LNCaP clone FGC (cell line): ENCODE data around the gene GCSAML.

Experiments used
- DNase-seq: peaks from one replicate; pipeline ENCODE4 v3.0.0-alpha.2; 2011; ENCODE audit warnings: low read depth
- H3K4me3 ChIP-seq: 2 replicates; pipeline ENCODE4 v1.5.1; 2011; ENCODE audit warnings: mild to moderate bottlenecking, low read depth, low read length, control low read depth
- TF ChIP-seq, protein P1 (sequence below): IDR thresholded peaks from 2 replicates; pipeline ENCODE4 v1.5.1; 2012; ENCODE audit warnings: mild to moderate bottlenecking; ENCODE audit not compliant: control insufficient read depth, insufficient read depth; ENCODE audit errors: extremely low read depth

GCSAML gene

DNA sequence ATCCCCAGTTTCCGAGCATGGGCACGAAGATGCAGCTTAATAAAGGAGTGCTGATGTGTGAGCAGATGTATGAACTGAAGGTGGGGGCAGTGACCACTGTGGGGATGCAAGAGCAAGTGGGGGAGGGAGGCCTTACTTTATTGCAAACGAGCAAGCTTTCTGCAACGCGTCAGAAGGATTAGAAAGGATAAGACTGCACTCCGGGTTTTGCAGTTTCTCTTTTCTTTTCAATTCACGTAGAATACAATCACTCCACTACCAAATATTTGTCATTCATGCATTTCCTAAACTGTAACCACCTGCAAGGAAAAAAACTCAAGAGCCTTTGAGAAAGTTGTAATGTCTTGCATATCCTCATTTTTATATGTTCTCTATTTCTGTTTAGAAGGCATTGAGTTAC, 8.4 kb upstream of the GCSAML start:
- DNase-seq: no peak
- no peak overlapping the region for H3K4me3 ChIP-seq
- TF ChIP-seq, protein P1, sequence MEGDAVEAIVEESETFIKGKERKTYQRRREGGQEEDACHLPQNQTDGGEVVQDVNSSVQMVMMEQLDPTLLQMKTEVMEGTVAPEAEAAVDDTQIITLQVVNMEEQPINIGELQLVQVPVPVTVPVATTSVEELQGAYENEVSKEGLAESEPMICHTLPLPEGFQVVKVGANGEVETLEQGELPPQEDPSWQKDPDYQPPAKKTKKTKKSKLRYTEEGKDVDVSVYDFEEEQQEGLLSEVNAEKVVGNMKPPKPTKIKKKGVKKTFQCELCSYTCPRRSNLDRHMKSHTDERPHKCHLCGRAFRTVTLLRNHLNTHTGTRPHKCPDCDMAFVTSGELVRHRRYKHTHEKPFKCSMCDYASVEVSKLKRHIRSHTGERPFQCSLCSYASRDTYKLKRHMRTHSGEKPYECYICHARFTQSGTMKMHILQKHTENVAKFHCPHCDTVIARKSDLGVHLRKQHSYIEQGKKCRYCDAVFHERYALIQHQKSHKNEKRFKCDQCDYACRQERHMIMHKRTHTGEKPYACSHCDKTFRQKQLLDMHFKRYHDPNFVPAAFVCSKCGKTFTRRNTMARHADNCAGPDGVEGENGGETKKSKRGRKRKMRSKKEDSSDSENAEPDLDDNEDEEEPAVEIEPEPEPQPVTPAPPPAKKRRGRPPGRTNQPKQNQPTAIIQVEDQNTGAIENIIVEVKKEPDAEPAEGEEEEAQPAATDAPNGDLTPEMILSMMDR: no peak

DNA sequence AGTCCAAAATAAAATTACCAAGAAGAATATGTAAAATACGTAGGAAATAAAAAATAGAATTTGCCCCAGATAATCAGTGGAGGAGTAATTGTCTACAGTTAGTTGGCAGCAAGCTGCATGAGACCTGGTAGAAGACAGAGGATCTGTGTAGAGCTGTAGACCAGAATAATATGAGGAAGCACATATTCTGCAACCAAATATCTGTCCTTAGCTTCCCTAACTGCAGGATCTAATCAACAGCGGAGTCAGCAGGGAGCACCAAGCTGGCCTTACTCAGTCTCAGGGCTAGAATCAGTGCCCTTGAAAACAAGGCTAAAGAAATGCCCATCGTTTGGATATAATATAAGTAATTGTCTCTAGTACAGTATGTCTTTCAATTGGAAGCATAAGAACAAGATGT, 6.1 kb upstream of the GCSAML start:
- H3K4me3 ChIP-seq: no peak overlapping the region
- TF ChIP-seq, protein P1: no peak
- no peak for DNase-seq

DNA sequence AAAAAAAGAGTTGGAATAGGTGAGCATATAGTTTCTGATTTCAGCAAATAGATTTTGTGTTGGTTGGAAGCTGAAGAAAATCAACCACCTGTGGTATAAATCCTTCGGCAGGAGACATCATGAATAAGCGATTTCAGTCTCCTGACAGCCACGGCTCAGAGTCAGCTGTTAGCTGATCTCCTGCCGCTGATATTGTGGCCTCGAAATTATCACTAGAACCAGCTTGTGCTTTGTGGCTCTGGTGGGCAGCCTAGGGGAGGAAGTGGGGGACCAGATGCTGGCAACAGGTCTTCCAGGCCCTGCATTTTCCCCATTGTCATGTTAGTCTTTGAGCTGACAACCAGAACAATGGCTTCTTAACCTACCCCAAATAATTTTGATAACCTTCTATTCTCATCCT, 842 bp upstream of the GCSAML start:
- no peak for DNase-seq
- no peak overlapping the region for H3K4me3 ChIP-seq
- TF ChIP-seq, protein P1: no peak

DNA sequence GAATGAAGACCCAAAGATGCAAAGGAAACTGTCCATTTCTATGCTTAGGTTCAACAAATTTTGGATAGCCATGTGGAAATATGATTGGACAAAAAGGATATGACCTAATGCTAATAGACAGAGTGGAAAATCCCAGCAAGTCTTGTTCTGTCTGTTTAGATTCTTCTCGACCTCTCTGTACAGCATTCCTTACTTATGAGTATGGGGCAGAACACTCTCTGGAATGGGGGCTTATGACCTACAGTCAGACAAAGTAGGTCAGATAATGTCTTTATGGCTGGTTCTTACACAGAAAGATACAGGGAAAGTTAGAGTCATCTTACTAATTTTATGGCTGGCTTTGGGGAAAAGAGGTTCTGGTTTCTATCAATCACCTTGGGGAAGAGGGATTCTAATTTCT, 2.8 kb downstream of the GCSAML start:
- TF ChIP-seq, protein P1: no peak
- DNase-seq: no peak
- H3K4me3 ChIP-seq: no peak overlapping the region

DNA sequence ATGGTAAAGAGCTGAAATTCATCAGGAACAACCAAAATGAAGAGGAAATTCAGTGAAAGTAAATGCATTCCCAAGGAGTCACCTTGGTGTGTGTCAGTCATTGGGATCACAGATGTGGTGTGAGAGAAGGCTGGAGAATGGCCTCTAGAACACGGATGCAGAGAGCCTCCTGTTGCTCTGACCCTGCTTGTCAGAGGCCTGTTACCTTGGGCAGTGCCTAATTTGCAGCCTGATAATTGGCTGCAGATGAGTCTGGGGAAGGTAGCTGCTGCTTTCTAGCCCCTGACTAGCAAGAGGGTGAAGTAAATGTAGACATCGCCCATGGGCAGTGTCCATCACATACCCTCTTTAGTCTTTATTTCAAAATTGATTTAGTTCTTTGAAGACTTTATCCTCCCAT, 3.3 kb downstream of the GCSAML start:
- TF ChIP-seq, protein P1: no peak
- DNase-seq: no peak
- H3K4me3 ChIP-seq: no peak overlapping the region

DNA sequence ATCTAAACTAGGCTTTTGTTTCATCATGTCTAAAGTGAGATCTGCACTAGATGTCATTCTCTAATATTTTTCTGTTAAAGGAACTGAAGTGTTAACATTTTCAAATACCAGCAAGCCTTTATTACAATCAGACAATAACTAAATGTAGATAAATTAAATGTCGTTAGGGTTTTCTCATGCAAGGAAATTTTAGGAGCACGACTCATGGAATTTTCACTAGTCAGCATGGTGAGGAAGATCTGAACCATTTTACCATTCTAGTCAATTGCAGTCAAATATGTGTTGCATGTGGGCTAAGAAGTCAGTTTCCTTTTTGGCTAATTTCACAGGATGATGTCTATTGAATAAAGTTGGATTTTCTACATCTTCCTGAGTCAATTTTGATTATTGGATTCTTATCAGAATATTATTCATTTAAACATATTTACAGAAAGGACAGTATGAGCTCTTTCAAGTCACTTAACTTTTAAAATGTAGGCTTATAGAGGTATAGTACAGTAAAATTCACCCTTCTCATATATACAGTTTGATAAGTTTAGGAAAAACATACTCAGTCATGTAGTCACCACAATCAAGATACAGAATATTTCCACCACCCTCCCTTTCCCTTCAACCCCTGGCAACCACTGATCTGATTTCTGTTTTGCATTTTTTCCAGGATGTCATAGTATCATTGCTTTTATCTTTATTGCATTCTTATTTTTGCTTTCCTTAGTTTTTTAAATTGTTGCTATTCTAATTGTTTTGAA, 9.2 kb downstream of the GCSAML start:
- DNase-seq: no peak
- TF ChIP-seq, protein P1: no peak
- H3K4me3 ChIP-seq: no peak overlapping the region

DNA sequence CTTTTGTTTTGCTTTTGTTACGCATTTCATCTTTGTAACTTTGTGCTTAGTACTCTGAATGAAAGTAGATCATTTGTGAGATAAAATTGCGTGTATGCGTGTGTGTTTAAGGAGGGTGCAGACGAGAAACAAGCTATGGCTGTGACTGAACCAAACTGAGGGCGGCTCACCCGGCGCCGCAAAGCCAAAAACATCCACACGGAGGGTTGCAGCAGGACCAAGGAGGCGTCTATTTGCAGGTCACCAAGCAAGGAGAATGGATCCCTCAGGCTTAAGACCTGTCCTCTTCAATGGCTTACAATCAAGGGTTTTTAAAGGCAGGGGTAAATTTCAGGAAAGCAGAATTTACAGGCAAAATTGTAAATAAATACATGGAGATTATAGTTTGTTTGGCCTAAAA, 12.8 kb downstream of the GCSAML start:
- no peak for DNase-seq
- H3K4me3 ChIP-seq: no peak overlapping the region
- TF ChIP-seq, protein P1: no peak
